Endothelial cell of umbilical vein (primary cell): ENCODE data around the gene DDR2. TPM values are rescaled to one million over a fixed set of nuclear protein-coding genes. Genes with fewer than 3 reads are reported as not detected.

ENCODE experiments used
- BruUV-seq: library from RNA; stranded (reverse); fragments of 400-500 nt; replicated peaks from 2 replicates; lab custom pipeline; 2021; lab: Mats Ljungman, UMichigan
- CTCF ChIA-PET: fragments of 300-600, 350-600 bp; sonication (Branson Sonifier 250); formaldehyde crosslinking; loops from one replicate; lab custom pipeline; 2021; ENCODE audit warnings: antibody characterized with exemption, inconsistent platforms; lab: Charles Lee
- POLR2A ChIA-PET: fragments of 300-600, 350-600 bp; sonication (Branson Sonifier 250); formaldehyde crosslinking; loops from one replicate; lab custom pipeline; 2021; ENCODE audit warnings: antibody characterized with exemption, inconsistent platforms; lab: Charles Lee
- DNase-seq: peaks from one replicate; pipeline ENCODE4 v3.0.0-alpha.2; 2011; ENCODE audit warnings: low read depth, low spot score
- FAIRE-seq: peaks from 2 replicates; lab custom pipeline; 2011; peaks lifted over from hg19 to GRCh38; lab: Jason Lieb, UNC
- H2AFZ ChIP-seq: 2 replicates; pipeline ENCODE4 v1.6.0; 2012; ENCODE audit warnings: low read depth, low read length, control low read depth, inconsistent platforms
- H3K27ac ChIP-seq: 2 replicates; pipeline ENCODE4 v1.5.1; 2011; ENCODE audit warnings: low read depth, mild to moderate bottlenecking, control low read depth, low read length, moderate library complexity; ENCODE audit not compliant: insufficient read depth
- H3K27me3 ChIP-seq, 2 experiments: 2 replicates each; pipeline versions ENCODE4 v1.6.0 to v1.6.1; 2011; ENCODE audit warnings: low read length in 2 of 2, mixed read lengths in 1 of 2; ENCODE audit not compliant: control insufficient read depth in 2 of 2, insufficient read depth in 2 of 2
- H3K36me3 ChIP-seq, 2 experiments: 2 replicates in 1 of 2; 3 replicates in 1 of 2; pipeline ENCODE4 v1.5.1; 2011; ENCODE audit warnings: low read length in 2 of 2, mild to moderate bottlenecking in 1 of 2, moderate library complexity in 1 of 2; ENCODE audit not compliant: control insufficient read depth in 2 of 2, insufficient read depth in 2 of 2; ENCODE audit errors: extremely low read depth in 1 of 2
- H3K4me1 ChIP-seq: 3 replicates; pipeline ENCODE4 v1.5.1; 2011; ENCODE audit warnings: mild to moderate bottlenecking, low read length; ENCODE audit not compliant: control insufficient read depth, insufficient read depth; ENCODE audit errors: extremely low read depth
- H3K4me2 ChIP-seq: 2 replicates; pipeline ENCODE4 v1.6.1; 2011; ENCODE audit warnings: low read length, control low read depth, mixed read lengths; ENCODE audit not compliant: insufficient read depth
- H3K4me3 ChIP-seq, 3 experiments: fragments of 200-600 bp in 1 of 3; sonication (generic), shearing (Covaris generic) in 1 of 3; replicated peaks in 1 of 3; 2 replicates each; pipeline ENCODE4 v1.5.1; 2011 to 2016; ENCODE audit warnings: control low read depth in 3 of 3, low read length in 3 of 3, mild to moderate bottlenecking in 2 of 3, inconsistent platforms in 1 of 3, low read depth in 1 of 3, moderate library complexity in 1 of 3; ENCODE audit not compliant: insufficient read depth in 1 of 3
- H3K79me2 ChIP-seq: 2 replicates; pipeline ENCODE4 v1.6.0; 2012; ENCODE audit warnings: low read length, inconsistent platforms; ENCODE audit not compliant: control insufficient read depth, insufficient read depth
- H3K9ac ChIP-seq: replicated peaks from 2 replicates; pipeline ENCODE3; 2011; ENCODE audit warnings: low read length, control low read depth; ENCODE audit not compliant: insufficient read depth; ENCODE audit errors: extremely low read depth
- H3K9me1 ChIP-seq: replicated peaks from 3 replicates; pipeline ENCODE4 v1.6.0; 2011; ENCODE audit warnings: mild to moderate bottlenecking, low read length; ENCODE audit not compliant: control insufficient read depth, insufficient read depth; ENCODE audit errors: extremely low read depth
- H3K9me3 ChIP-seq: replicated peaks from 2 replicates; pipeline ENCODE4 v1.5.1; 2012; ENCODE audit warnings: low read length, inconsistent platforms; ENCODE audit not compliant: control insufficient read depth, insufficient read depth
- H4K20me1 ChIP-seq: replicated peaks from 2 replicates; pipeline ENCODE3; 2011; ENCODE audit warnings: mild to moderate bottlenecking, low read length; ENCODE audit not compliant: control insufficient read depth, insufficient read depth; ENCODE audit errors: extremely low read depth
- CTCF ChIP-seq, 2 donors: IDR thresholded peaks; 1 replicate in 1 of 2; 2 replicates in 1 of 2; pipeline ENCODE4 v1.5.1; 2011; ENCODE audit warnings: low read length in 2 of 2, mild to moderate bottlenecking in 2 of 2, moderate library complexity in 2 of 2, control low read depth in 1 of 2, inconsistent platforms in 1 of 2, low read depth in 1 of 2; ENCODE audit not compliant: insufficient read depth in 1 of 2; ENCODE audit errors: extremely low read depth in 1 of 2
- EZH2 ChIP-seq: IDR thresholded peaks from 2 replicates; pipeline ENCODE4 v1.6.1; 2012; ENCODE audit warnings: borderline replicate concordance, low read depth, mild to moderate bottlenecking, moderate library complexity, low read length, inconsistent platforms; ENCODE audit not compliant: severe bottlenecking
- FOS ChIP-seq: IDR thresholded peaks from 2 replicates; pipeline ENCODE4 v1.6.1; 2011; ENCODE audit warnings: mild to moderate bottlenecking, low read length, moderate library complexity, borderline replicate concordance; ENCODE audit not compliant: insufficient read depth
- GATA2 ChIP-seq: IDR thresholded peaks from 2 replicates; pipeline ENCODE4 v1.7.0; 2011; ENCODE audit warnings: low read depth, mild to moderate bottlenecking, moderate library complexity, mixed read lengths, low read length; ENCODE audit not compliant: insufficient read length, insufficient read depth
- JUN ChIP-seq: IDR thresholded peaks from 2 replicates; pipeline ENCODE4 v1.6.1; 2011; ENCODE audit warnings: borderline replicate concordance, low read depth; ENCODE audit not compliant: insufficient read length, insufficient read depth
- MYC ChIP-seq: IDR thresholded peaks from one replicate; pipeline ENCODE4 v1.6.1; 2011; ENCODE audit warnings: mild to moderate bottlenecking, low read depth, low read length
- POLR2A ChIP-seq: IDR thresholded peaks from 2 replicates; pipeline ENCODE4 v1.6.1; 2012; ENCODE audit warnings: low read depth, mild to moderate bottlenecking, control low read depth, low read length
- POLR2AphosphoS5 ChIP-seq: IDR thresholded peaks from 2 replicates; pipeline ENCODE4 v1.6.1; 2012; ENCODE audit warnings: low read depth, mild to moderate bottlenecking, control low read depth, low read length, moderate library complexity; ENCODE audit not compliant: insufficient read depth
- dilution Hi-C: fragments of 300-500 bp; cut with MboI; formaldehyde crosslinking; loops from one replicate; pipeline ENCODE4 v1.15.0; 2019; ENCODE audit warnings: low sequenced_read_pairs; ENCODE audit not compliant: extremely low pct_ligation_motif_present
- intact Hi-C: fragments of 100-400 bp; cut with micrococcal nuclease; formaldehyde crosslinking; loops from one replicate; pipeline ENCODE4 v1.10.0; 2022
- polyA plus RNA-seq, 4 experiments: library from polyadenylated mRNA; depleted of rRNA in 3 of 4; stranded (reverse) in 3 of 4; unstranded in 1 of 4; fragments of >200 nt; gene quantifications; 2 replicates each; pipeline versions ENCODE4 v1.2.1 to v1.2.3, GENCODE V29; 2011 to 2012; ENCODE audit warnings: missing spikeins in 1 of 4
- total RNA-seq: library from RNA; stranded (reverse); gene quantifications from 2 replicates; pipeline ENCODE4 v1.2.3, GENCODE V29; 2021
- TF ChIP-seq, protein P1 (sequence below): IDR thresholded peaks from 2 replicates; pipeline ENCODE4 v1.6.1; 2011; ENCODE audit not compliant: insufficient read depth, insufficient read length

The DDR2 gene
- total and polyA plus RNA-seq, 2 donors (not counting 3 experiments of a cell fraction or from before 2014, with no cell fraction given) = 27.8 to 30.8 TPM

DNA sequence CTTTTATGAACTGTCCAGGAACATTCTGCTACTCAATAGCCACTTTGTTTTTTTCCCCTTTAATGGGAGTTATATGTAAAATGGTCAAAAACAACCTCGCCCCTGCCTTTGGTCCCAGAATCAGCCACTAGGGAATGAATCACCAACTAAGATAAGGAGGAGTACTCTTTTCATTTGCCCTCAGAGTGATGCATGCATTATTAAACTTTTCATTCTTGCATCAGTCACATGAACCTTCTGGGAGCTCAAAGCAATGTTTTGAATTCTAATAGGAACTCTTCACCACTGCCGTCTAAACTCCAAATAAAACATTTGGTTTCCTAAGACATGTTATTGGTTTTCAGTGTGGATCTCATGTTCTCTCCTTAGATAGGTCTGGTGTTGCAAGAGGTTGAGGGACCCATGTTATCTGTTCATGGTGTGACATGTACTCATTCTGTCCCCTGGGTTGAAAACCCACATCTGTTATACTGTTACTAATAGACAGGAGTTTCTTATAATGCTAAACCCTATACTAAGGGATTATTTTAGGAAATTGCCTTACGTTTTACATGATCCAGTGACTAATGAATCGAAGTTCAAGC lies 140.4 kb downstream of the DDR2 start:
- Histone ChIP-seq H3K9ac (no peak overlapping the region), H3K79me2 (no peaks in the 10 kb centered on the region), H3K36me3 (peaks cover 5 to 14% of the 10 kb centered on the region in 2 experiments), H4K20me1 (no peaks in the 10 kb centered on the region), H3K9me1 (no peaks in the 10 kb centered on the region), H3K4me1 (no peaks in the 10 kb centered on the region), H3K4me3 (no peak overlapping the region), H3K27ac (no peak overlapping the region), H3K9me3 (no peaks in the 10 kb centered on the region), H3K27me3 (no peaks in the 10 kb centered on the region), H2AFZ (no peak overlapping the region), H3K4me2 (no peak overlapping the region)
- no peak for FAIRE-seq
- POLR2A ChIA-PET = no interaction called here
- TF ChIP-seq CTCF (IDR thresholded peaks at IDR 0.05; ENCODE audit: extremely low read depth in 1 of 2, insufficient read depth in 1 of 2, low read depth in 1 of 2, low read length in 2 of 2) (no peak), FOS (no peak), EZH2 (no peak)
- BruUV-seq = no TSS peak
- dilution Hi-C loops (no loop called here), intact Hi-C loops (no loop called here)
- no peak for DNase-seq
- CTCF ChIA-PET = interaction anchor here (1.6 kb wide), 1 partner anchor 97 kb away, joined by 3 read pairs; no protein-coding TSS in a partner anchor

DNA sequence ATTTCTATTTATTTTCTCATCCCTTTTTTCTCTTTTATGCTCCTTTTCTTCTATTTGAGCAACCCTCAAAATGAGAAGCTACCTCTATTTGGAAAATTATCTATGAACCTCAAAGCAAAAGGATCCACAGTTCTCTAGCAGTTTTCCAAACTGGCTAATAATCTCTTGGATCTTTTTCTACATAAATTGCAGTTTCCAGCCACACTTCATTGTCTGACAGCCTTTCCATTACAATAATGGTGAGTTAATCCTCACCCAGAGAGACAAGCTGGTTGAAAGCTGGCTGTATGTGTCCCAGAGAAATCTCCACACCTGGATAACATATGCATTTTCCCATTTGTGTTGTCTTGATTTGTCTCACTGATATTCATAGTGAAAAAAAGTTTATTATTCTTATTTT lies 141.7 kb downstream of the DDR2 start:
- H3K79me2 ChIP-seq = no peaks in the 10 kb centered on the region
- no peaks in the 10 kb centered on the region for H3K4me1 ChIP-seq
- peaks cover 5 to 17% of the 10 kb centered on the region in 2 experiments for H3K36me3 ChIP-seq
- no peak for DNase-seq
- no peaks in the 10 kb centered on the region for H4K20me1 ChIP-seq
- H3K9me1 ChIP-seq = no peaks in the 10 kb centered on the region
- dilution Hi-C loops = no loop called here
- H3K27me3 ChIP-seq = no peaks in the 10 kb centered on the region
- intact Hi-C loops = no loop called here
- no peak overlapping the region for H2AFZ ChIP-seq
- no TSS peak for BruUV-seq
- H3K27ac ChIP-seq = no peak overlapping the region
- CTCF ChIA-PET = interaction anchor here (1.4 kb wide), 1 partner anchor 9 kb away, joined by 3 read pairs; no protein-coding TSS in a partner anchor
- no peaks in the 10 kb centered on the region for H3K9me3 ChIP-seq
- H3K9ac ChIP-seq = no peak overlapping the region
- H3K4me3 ChIP-seq = no peak overlapping the region
- POLR2A ChIA-PET = no interaction called here
- TF ChIP-seq, protein P1, sequence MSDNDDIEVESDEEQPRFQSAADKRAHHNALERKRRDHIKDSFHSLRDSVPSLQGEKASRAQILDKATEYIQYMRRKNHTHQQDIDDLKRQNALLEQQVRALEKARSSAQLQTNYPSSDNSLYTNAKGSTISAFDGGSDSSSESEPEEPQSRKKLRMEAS = no peak
- TF ChIP-seq FOS (no peak), MYC (no peak), CTCF (IDR thresholded peaks at IDR 0.05; ENCODE audit: extremely low read depth in 1 of 2, insufficient read depth in 1 of 2, low read depth in 1 of 2, low read length in 2 of 2) (no peak), EZH2 (no peak), GATA2 (no peak), POLR2AphosphoS5 (no peak), JUN (no peak), POLR2A (no peak)
- H3K4me2 ChIP-seq = no peak overlapping the region
- no peak for FAIRE-seq
